SU-DHL-6 (cell line): Measurements from ENCODE around the gene TPRA1.

Experiments used
- EZH2phosphoT487 ChIP-seq: fragments of 200-600 bp; sonication (generic), shearing (Covaris generic); conservative IDR thresholded peaks from 2 replicates; pipeline ENCODE4 v1.6.1; 2018; ENCODE audit warnings: mild to moderate bottlenecking, antibody characterized with exemption, low read length, moderate library complexity, mixed read lengths
- TF ChIP-seq, protein P1 (sequence below): fragments of 200-600 bp; sonication (generic); IDR thresholded peaks from one replicate; pipeline ENCODE4 v1.5.1; 2017; ENCODE audit warnings: antibody characterized with exemption, mild to moderate bottlenecking, low read length, moderate library complexity; ENCODE audit not compliant: insufficient read depth, poor library complexity, severe bottlenecking

- TF ChIP-seq, protein P1, sequence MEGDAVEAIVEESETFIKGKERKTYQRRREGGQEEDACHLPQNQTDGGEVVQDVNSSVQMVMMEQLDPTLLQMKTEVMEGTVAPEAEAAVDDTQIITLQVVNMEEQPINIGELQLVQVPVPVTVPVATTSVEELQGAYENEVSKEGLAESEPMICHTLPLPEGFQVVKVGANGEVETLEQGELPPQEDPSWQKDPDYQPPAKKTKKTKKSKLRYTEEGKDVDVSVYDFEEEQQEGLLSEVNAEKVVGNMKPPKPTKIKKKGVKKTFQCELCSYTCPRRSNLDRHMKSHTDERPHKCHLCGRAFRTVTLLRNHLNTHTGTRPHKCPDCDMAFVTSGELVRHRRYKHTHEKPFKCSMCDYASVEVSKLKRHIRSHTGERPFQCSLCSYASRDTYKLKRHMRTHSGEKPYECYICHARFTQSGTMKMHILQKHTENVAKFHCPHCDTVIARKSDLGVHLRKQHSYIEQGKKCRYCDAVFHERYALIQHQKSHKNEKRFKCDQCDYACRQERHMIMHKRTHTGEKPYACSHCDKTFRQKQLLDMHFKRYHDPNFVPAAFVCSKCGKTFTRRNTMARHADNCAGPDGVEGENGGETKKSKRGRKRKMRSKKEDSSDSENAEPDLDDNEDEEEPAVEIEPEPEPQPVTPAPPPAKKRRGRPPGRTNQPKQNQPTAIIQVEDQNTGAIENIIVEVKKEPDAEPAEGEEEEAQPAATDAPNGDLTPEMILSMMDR, result no peak
- TF ChIP-seq EZH2phosphoT487, result no peak
These were observed 48.0 kb downstream of the TPRA1 start for GRCh38 chr3:127542441-127542952.
